Mesendoderm (in vitro differentiated cells): ENCODE measurements around the gene ADM2.

Experiments
- DNase-seq: peaks from one replicate; pipeline ENCODE4 v3.0.0; 2013
- H2AK5ac ChIP-seq: 2 replicates; pipeline ENCODE4 v1.6.1; 2013; ENCODE audit warnings: low read length, inconsistent platforms
- H2BK120ac ChIP-seq: 2 replicates; pipeline ENCODE4 v1.6.1; 2013; ENCODE audit warnings: low read depth, mild to moderate bottlenecking, low read length, moderate library complexity, mixed read lengths
- H2BK15ac ChIP-seq: replicated peaks from 2 replicates; pipeline ENCODE4 v1.6.1; 2013; ENCODE audit warnings: low read depth, mild to moderate bottlenecking, moderate library complexity
- H2BK5ac ChIP-seq: 2 replicates; pipeline ENCODE4 v1.6.1; 2013; ENCODE audit warnings: low read length, inconsistent platforms
- H3K18ac ChIP-seq: 2 replicates; pipeline ENCODE4 v1.6.1; 2013; ENCODE audit warnings: mild to moderate bottlenecking, low read length, mixed read lengths
- H3K23ac ChIP-seq: one replicate; pipeline ENCODE4 v1.6.1; 2013; ENCODE audit warnings: low read length
- H3K27ac ChIP-seq: 2 replicates; pipeline ENCODE4 v1.5.1; 2013; ENCODE audit warnings: low read depth, mild to moderate bottlenecking, inconsistent platforms, low read length, moderate library complexity
- H3K27me3 ChIP-seq: 2 replicates; pipeline ENCODE4 v1.6.1; 2013; ENCODE audit warnings: low read length, control low read depth, mild to moderate bottlenecking, inconsistent platforms; ENCODE audit not compliant: insufficient read depth, poor library complexity
- H3K36me3 ChIP-seq: 2 replicates; pipeline ENCODE4 v1.6.1; 2013; ENCODE audit warnings: low read length, inconsistent platforms; ENCODE audit not compliant: control insufficient read depth, insufficient read depth
- H3K4ac ChIP-seq: one replicate; pipeline ENCODE4 v1.6.1; 2013; ENCODE audit warnings: low read depth, mild to moderate bottlenecking, low read length, moderate library complexity
- H3K4me1 ChIP-seq: 2 replicates; pipeline ENCODE4 v1.6.1; 2013; ENCODE audit warnings: low read depth, low read length, inconsistent platforms; ENCODE audit not compliant: control insufficient read depth
- H3K4me2 ChIP-seq: 2 replicates; pipeline ENCODE4 v1.6.1; 2013; ENCODE audit warnings: low read length
- H3K4me3 ChIP-seq: 2 replicates; pipeline ENCODE4 v1.5.1; 2013; ENCODE audit warnings: mild to moderate bottlenecking, low read length
- H3K56ac ChIP-seq: one replicate; pipeline ENCODE4 v1.6.1; 2013; ENCODE audit warnings: low read length
- H3K79me1 ChIP-seq: 2 replicates; pipeline ENCODE4 v1.6.1; 2013; ENCODE audit warnings: low read length, inconsistent platforms
- H3K79me2 ChIP-seq: 2 replicates; pipeline ENCODE4 v1.6.1; 2013; ENCODE audit warnings: mild to moderate bottlenecking, low read length; ENCODE audit not compliant: control insufficient read depth, insufficient read depth
- H3K9ac ChIP-seq: 2 replicates; pipeline ENCODE4 v1.6.1; 2013; ENCODE audit warnings: low read length, inconsistent platforms
- H4K5ac ChIP-seq: one replicate; pipeline ENCODE4 v1.6.1; 2013; ENCODE audit warnings: low read length
- H4K8ac ChIP-seq: one replicate; pipeline ENCODE4 v1.6.1; 2013; ENCODE audit warnings: low read depth, mild to moderate bottlenecking, control low read depth, low read length, moderate library complexity
- WGBS: extraction: QIAGEN DNeasy Blood & Tissue Kit; methylation state at CpG from one replicate; pipeline ENCODE4 v1.1.7; 2013; ENCODE audit warnings: low lambda C conversion rate, missing lambda C conversion rate; ENCODE audit not compliant: insufficient coverage; ENCODE audit errors: extremely low coverage; 5-methylcytosine and 5-hydroxymethylcytosine counted together

The ADM2 gene

DNA sequence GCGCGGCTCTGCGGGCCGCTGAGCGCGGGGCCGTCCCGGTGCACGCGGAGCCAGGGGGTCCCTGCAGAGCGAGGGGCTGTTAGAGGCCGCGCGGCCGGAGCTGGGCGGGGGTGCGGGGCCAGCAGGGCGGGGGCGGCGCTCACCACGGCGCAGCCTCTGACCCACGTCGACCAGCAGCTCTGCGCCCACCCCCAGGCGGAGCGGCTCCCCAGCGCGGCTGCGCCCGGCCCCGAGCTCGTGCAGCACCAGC lies 44.4 kb downstream of the ADM2 start:
- no peak overlapping the region for H3K23ac ChIP-seq
- DNase-seq = no peak
- no peak overlapping the region for H2BK15ac ChIP-seq
- H3K56ac ChIP-seq = peak overlapping the region; percentile 94
- H3K4ac ChIP-seq = peak overlapping the region; percentile 21
- H3K4me2 ChIP-seq = peak overlapping the region; percentile 61
- H3K9ac ChIP-seq = peak overlapping the region; percentile 83
- H3K79me1 ChIP-seq = no peaks in the 10 kb centered on the region
- H3K27ac ChIP-seq = peak overlapping the region; percentile 81
- peak overlapping the region; percentile 44 for H3K18ac ChIP-seq
- H2BK5ac ChIP-seq = no peak overlapping the region
- H3K27me3 ChIP-seq = peaks cover 15% of the 10 kb centered on the region
- peaks cover 2% of the 10 kb centered on the region for H3K4me1 ChIP-seq
- no peak overlapping the region for H2BK120ac ChIP-seq
- WGBS = no CpG with 5 or more reads among the region's 33 CpGs
- H4K8ac ChIP-seq = no peak overlapping the region
- H2AK5ac ChIP-seq = no peak overlapping the region
- H3K4me3 ChIP-seq = peak overlapping the region; percentile 36
- no peaks in the 10 kb centered on the region for H3K79me2 ChIP-seq
- no peak overlapping the region for H4K5ac ChIP-seq
- no peaks in the 10 kb centered on the region for H3K36me3 ChIP-seq

DNA sequence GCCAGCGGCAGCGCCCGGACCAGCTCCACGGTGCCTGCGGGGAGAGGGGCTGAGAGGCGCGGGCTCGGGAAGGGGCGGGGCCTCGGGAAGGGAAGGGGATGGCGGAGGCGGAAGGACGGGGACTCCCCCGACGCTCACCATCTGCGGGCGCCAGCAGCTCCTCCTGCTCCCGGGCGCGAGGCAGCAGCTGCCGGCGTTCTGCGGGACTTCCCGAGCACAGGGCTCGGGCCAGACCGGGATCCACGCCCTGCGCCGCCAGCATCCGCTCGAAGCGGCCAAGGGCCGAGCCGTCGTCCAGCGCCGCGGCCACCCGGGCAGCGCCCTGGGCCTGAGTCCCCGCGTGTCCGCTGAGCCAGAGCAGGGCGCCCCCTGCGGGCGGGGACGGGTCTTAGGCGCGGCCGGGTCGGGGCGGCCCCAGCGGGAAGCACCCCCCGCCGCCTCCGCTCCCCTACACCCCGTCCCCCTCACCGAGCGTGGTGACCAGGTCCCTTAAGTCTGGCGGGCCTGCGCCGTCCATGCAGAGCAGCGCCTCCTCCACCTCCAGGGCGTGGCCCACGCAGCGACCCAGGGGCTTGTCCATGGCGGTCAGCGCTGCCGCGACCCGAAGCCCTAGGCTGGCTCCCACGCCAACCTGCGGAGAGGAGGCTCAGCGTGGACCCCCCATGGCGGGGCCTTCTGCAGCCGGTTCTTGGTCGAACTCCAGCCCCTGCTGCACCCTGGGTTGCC lies 44.9 kb downstream of the ADM2 start:
- Histone ChIP-seq H3K18ac (peak overlapping the region; percentile 44), H3K56ac (peak overlapping the region; percentile 94), H3K9ac (peak overlapping the region; percentile 83), H2BK5ac (no peak overlapping the region), H3K79me2 (no peaks in the 10 kb centered on the region), H3K27ac (peak overlapping the region; percentile 81), H3K4ac (peak overlapping the region; percentile 21), H4K5ac (no peak overlapping the region), H3K4me1 (peaks cover 6% of the 10 kb centered on the region), H3K23ac (no peak overlapping the region), H2BK15ac (no peak overlapping the region), H4K8ac (no peak overlapping the region), H2AK5ac (no peak overlapping the region), H3K79me1 (no peaks in the 10 kb centered on the region), H3K36me3 (no peaks in the 10 kb centered on the region), H3K4me2 (peak overlapping the region; percentile 61), H3K4me3 (peak overlapping the region; percentile 30), H3K27me3 (peaks cover 19% of the 10 kb centered on the region), H2BK120ac (no peak overlapping the region)
- DNase-seq = peak; percentile 77
- no CpG with 5 or more reads among the region's 77 CpGs for WGBS

GRCh38 chr22:50526834-50527801 lies 45.8 kb downstream of the ADM2 start:
- peak overlapping the region; percentile 44 for H3K18ac ChIP-seq
- no peak overlapping the region for H3K27ac ChIP-seq
- no peak overlapping the region for H2BK5ac ChIP-seq
- H3K27me3 ChIP-seq = peaks cover 21% of the 10 kb centered on the region
- no peaks in the 10 kb centered on the region for H3K36me3 ChIP-seq
- H3K79me2 ChIP-seq = no peaks in the 10 kb centered on the region
- no peak overlapping the region for H2AK5ac ChIP-seq
- peak overlapping the region; percentile 30 for H3K4me3 ChIP-seq
- H3K4me1 ChIP-seq = peaks cover 6% of the 10 kb centered on the region
- H3K56ac ChIP-seq = peak overlapping the region; percentile 94
- H4K5ac ChIP-seq = no peak overlapping the region
- no peak overlapping the region for H2BK15ac ChIP-seq
- no peak overlapping the region for H4K8ac ChIP-seq
- H3K9ac ChIP-seq = peak overlapping the region; percentile 83
- WGBS = no CpG with 5 or more reads among the region's 29 CpGs
- DNase-seq = peak; percentile 79
- peak overlapping the region; percentile 61 for H3K4me2 ChIP-seq
- no peak overlapping the region for H3K4ac ChIP-seq
- H3K79me1 ChIP-seq = no peaks in the 10 kb centered on the region
- no peak overlapping the region for H2BK120ac ChIP-seq
- H3K23ac ChIP-seq = no peak overlapping the region

DNA sequence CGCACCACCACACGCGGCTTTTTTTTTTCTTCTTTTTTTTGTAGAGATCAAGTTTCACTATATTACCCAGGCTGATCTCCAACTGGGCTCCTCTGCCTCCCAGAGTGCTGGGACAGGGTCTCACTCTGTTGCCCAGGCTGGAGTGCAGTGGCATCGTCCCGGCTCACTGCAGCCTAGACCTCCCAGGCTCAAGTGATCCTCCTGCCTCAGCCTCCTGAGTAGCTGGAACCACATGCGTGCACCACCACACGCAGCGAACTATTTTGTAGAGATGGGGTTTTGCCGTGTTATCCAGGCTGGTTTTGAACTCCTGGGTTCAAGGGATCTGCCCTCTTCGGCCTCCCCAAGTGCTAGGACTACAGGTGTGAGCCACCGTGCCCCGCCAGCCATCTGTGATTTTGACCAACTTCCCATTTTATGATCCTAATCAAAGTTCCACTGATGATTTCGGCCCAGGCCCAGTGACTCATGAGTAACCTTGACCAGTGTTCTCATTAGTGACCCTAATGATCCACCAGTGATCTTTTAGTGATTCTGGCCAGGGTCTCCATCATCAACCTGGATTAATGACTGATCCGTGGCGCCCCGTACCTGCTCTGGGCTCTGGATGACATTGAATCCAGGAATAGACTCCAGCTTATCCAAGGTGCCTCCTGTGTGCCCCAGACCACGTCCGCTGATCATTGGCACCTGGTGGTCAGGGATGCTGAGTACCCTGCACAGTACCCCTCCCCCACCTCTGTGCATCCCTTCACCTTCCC lies 46.8 kb downstream of the ADM2 start:
- H3K56ac ChIP-seq = no peak overlapping the region
- no peak overlapping the region for H2BK15ac ChIP-seq
- no peak overlapping the region for H4K5ac ChIP-seq
- H3K4me3 ChIP-seq = no peak overlapping the region
- H2AK5ac ChIP-seq = no peak overlapping the region
- H3K4ac ChIP-seq = no peak overlapping the region
- H2BK120ac ChIP-seq = no peak overlapping the region
- no peak overlapping the region for H4K8ac ChIP-seq
- no peak for DNase-seq
- H3K79me1 ChIP-seq = no peaks in the 10 kb centered on the region
- no CpG with 5 or more reads among the region's 18 CpGs for WGBS
- no peak overlapping the region for H3K23ac ChIP-seq
- H2BK5ac ChIP-seq = no peak overlapping the region
- no peak overlapping the region for H3K27ac ChIP-seq
- H3K27me3 ChIP-seq = peaks cover 23% of the 10 kb centered on the region
- H3K36me3 ChIP-seq = no peaks in the 10 kb centered on the region
- H3K9ac ChIP-seq = no peak overlapping the region
- H3K18ac ChIP-seq = no peak overlapping the region
- no peak overlapping the region for H3K4me2 ChIP-seq
- H3K79me2 ChIP-seq = no peaks in the 10 kb centered on the region
- H3K4me1 ChIP-seq = peaks cover 6% of the 10 kb centered on the region

GRCh38 chr22:50528682-50529415 lies 47.5 kb downstream of the ADM2 start:
- Histone ChIP-seq H2AK5ac (no peak overlapping the region), H3K4me2 (no peak overlapping the region), H3K23ac (no peak overlapping the region), H3K79me2 (no peaks in the 10 kb centered on the region), H3K36me3 (no peaks in the 10 kb centered on the region), H3K79me1 (no peaks in the 10 kb centered on the region), H2BK120ac (no peak overlapping the region), H3K27me3 (peaks cover 23% of the 10 kb centered on the region), H3K27ac (no peak overlapping the region), H3K9ac (no peak overlapping the region), H4K5ac (no peak overlapping the region), H4K8ac (no peak overlapping the region), H3K4me3 (no peak overlapping the region), H3K18ac (no peak overlapping the region), H3K56ac (no peak overlapping the region), H3K4me1 (peaks cover 6% of the 10 kb centered on the region), H3K4ac (no peak overlapping the region), H2BK15ac (no peak overlapping the region), H2BK5ac (no peak overlapping the region)
- WGBS = no CpG with 5 or more reads among the region's 15 CpGs
- no peak for DNase-seq
